Measurements from ENCODE around the gene TMEM184B.
A peak's percentile ranks its signal among the peaks of the same experiment; 100 is the strongest.
"Not testable (repeated sequence)": the region's sequence is repeated elsewhere in the genome, so short reads cannot be mapped to it uniquely, and the experiment has no call there.

Gene TMEM184B

GRCh38 chr22:38246046-38246658 lies 26.7 kb downstream of the TMEM184B start:
- DNase-seq: no peak

GRCh38 chr22:38244106-38244505 lies 28.7 kb downstream of the TMEM184B start:
- no peak for DNase-seq

GRCh38 chr22:38243007-38243765 lies 29.6 kb downstream of the TMEM184B start:
- no peak for DNase-seq

DNA sequence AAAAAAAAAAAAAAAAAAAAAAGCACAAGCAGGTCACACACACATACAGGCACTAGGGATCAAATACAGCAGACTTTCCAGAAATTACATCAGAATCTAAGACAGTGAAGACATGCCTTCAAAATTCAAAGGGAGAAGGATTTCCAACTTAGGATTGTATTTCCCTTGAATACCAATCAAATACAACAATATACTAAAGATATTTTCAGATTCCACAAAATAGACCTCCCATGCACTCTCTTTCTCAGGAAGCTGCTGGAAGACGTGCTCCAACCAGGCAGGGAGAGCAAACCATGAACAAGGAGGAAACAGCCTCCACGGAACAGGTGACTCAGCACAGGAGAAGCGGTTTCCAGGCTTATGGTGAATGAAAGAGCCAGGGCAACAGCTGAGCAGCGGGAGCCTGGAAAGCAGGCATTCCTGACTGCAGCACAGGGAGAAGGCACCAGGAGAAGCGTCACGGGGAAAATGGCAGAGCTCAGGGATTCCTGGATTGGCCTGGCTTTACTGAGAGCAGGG lies 32.0 kb downstream of the TMEM184B start:
- no peak for DNase-seq

- no peak for DNase-seq
These were observed 33.6 kb downstream of the TMEM184B start for GRCh38 chr22:38239101-38239761.

- DNase-seq: no peak
These were observed 34.2 kb downstream of the TMEM184B start for GRCh38 chr22:38238519-38239071.

- DNase-seq: no peak
These were observed 36.0 kb downstream of the TMEM184B start for GRCh38 chr22:38236786-38237185.

- DNase-seq: no peak
These were observed 37.5 kb downstream of the TMEM184B start for GRCh38 chr22:38235240-38235850.

- DNase-seq: not testable (repeated sequence)
These were observed 39.0 kb downstream of the TMEM184B start for GRCh38 chr22:38233856-38234255.

GRCh38 chr22:38233427-38233826 lies 39.4 kb downstream of the TMEM184B start:
- DNase-seq: no peak

GRCh38 chr22:38232196-38232595 lies 40.6 kb downstream of the TMEM184B start:
- DNase-seq: no peak

GRCh38 chr22:38230916-38231315 lies 41.9 kb downstream of the TMEM184B start:
- DNase-seq: no peak

DNA sequence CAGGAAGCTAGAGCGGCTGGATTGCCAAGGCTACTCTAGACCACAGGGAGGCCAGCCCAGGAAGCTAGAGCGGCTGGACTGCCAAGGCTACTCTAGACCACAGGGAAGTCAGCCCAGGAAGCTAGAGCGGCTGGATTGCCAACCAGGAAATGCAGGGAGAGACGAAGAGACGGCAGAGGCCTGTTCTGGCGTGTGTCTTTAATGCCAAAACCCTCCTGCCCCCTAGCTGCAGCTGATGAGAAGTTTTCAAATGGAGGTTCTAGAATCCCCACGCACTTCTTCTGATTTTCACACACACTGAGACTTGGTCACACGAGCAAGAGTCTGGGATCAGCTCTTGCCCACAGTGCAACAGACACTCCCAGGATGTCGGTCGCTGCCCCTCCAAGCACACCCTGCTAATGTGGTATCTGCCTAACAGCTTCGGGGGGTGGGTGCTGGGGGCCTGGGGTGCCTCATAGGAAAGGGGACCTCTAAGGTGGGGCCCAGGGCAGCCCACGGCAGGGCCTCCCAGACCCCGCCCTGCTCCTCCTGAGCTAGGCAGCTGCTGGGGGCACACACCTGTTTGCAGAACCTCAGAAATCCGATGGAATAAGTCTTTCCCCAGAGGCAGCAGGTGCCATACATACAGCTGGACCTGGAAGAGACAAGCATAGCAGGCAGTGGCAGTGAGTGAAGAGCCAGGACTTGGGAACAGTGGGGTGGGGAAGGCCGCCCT lies 42.5 kb downstream of the TMEM184B start:
- peak; percentile 56 for DNase-seq

DNA sequence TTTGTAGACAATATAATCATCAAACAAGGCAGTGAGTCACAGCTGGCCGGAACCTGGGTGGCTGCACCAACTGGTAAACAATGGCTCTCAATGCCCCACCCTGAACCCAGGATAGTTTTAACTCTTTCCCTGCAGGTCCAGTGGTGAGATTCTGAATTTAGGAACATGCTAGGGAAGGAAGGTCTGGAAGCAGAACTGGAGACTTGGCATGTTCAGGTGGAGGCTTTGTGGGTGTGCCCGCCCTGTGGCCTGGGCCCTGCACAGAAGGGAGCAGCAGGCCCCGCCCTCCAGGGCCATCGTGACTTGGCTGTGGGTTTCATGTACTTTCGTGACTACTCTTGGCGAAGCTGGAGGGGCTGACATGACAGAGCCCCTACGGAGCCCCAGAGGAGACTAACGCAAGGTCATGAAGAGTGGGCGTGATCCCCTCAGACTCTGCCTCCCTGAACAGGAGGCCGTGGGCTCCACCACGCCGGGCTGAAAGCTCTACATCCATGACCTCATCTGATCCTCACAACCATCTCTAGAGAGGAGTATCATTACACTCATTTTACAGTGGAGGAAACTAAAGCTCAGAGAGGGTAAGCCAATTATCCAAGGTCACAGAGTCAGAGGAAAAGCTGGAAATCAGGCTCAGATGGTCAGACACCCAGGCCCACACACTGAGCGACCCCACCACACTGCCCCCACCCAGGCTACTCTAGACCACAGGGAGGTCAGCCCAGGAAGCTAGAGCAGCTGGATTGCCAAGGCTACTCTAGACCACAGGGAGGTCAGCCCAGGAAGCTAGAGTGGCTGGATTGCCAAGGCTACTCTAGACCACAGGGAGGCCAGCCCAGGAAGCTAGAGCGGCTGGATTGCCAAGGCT lies 43.7 kb downstream of the TMEM184B start:
- no peak for DNase-seq

DNA sequence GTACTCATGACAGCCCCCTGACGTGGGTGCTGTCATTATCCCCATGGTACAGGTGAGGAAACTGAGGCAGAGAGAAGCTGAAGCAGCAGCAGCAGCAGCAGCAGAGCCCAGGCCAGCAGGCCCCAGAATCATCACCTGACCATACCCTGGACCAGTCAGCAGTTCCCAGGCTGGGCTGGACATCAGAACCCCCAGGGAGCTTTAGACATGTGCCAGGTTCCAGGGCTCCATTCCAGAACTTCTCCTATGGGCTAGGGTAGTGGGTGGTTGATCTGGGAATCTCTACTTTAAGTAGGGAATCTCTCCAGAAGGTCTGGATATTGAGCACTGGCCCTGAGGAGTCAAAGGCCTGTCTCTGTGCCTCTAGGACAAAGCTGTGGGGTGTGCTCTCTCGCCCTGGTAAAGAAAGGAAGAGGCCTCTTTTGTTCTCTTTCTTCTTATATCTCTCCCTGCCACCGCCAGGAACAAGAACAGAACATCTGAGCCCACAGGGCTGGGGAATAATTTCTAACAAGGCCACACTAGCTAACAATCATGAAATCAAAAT lies 44.4 kb downstream of the TMEM184B start:
- no peak for DNase-seq

GRCh38 chr22:38226853-38227649 lies 45.8 kb downstream of the TMEM184B start:
- no peak for DNase-seq

- DNase-seq: no peak
These were observed 49.4 kb downstream of the TMEM184B start for GRCh38 chr22:38223289-38223960.

GRCh38 chr22:38222797-38223119 lies 50.1 kb downstream of the TMEM184B start:
- DNase-seq: no peak

DNA sequence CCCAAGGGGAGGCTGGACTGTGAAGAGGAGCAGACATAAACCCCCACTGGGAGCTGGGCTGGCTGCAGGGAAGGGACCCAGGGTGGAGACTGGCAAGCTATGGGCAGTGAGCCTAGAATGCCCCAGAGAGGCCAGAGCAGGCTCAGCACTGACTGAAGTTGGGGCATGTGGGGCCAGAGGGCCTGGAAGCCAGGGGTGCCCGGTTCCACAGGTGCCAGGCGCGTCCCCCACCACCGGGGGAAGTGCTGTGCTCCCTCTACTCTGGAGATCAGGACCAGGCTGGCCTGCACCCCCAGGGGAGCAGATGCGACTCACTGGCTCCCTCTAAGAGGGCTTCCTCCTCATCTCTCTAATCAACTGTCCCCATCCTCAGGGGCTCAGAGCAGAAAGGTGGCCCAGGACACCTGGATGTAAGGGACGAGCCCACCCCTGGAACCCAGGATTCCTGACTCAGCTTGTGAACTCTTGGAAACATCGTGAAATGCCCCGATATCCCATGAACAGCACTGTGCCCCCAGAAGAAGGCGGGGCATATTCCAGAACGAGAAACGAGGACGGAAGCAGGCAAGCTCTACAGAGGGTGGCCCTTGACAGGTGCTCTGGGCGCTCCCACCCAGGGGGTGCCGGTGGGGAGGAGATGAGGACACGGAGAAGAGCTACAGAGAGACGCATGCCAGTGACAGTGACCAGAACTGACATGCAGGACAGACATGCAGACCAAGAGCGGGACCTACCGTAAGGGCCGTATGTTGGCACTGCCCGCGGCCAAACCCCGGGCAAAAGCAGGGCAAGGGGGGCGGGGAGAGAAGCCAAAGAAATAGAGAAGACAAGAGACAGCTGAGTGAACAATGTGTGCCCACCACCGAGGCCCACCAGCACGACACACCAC lies 50.7 kb downstream of the TMEM184B start:
- no peak for DNase-seq
